Measurements from ENCODE around the gene BATF3. TPM values are rescaled to one million over a fixed set of nuclear protein-coding genes. Genes with fewer than 3 reads are reported as not detected.

The BATF3 gene
- total and polyA plus RNA-seq, 2 donors: 21.6 to 27.2 TPM

DNA sequence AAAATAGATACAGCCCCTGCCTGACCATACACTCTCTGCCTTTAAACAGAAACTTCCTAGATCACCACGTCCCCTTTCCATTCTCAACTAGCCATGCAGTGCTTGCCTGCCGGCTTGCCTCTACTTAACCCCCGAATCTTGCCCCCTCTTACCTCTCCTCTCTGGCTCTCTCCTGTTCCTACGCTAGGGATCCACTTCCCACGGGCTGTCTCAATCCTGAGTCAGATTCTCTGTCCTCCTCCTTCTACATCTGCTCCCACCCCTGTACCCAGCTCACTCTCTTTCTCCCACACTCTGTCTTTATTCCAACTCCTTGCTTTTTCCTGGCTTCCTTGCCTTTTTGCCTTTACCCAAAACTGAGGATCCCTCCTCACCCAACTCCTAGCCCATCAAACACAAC is 61.7 kb downstream of the BATF3 start:
- peak overlapping the region in 1 of 2 donors; percentile 59 for H3K27ac ChIP-seq (ENCODE audit: low read depth in 1 of 2, low read length in 1 of 2)
- no peaks in the 10 kb centered on the region for H3K36me3 ChIP-seq (ENCODE audit: control insufficient read depth in 2 of 2, insufficient read depth in 2 of 2, low read length in 1 of 2)
- H3K4me3 ChIP-seq (ENCODE audit: low read length in 2 of 2): no peak overlapping the region
- DNase-seq (ENCODE audit: low read depth in 6 of 9, low spot score in 9 of 9): no peak
- H3K4me1 ChIP-seq (ENCODE audit: control insufficient read depth in 2 of 2, insufficient read depth in 2 of 2, low read length in 2 of 2): peaks cover 33 to 46% of the 10 kb centered on the region in 2 donors
- H3K27me3 ChIP-seq (ENCODE audit: control insufficient read depth in 2 of 2, insufficient read depth in 1 of 2, low read length in 1 of 2): no peaks in the 10 kb centered on the region
- 92% methylated on average over 5 of the region's 5 CpGs for WGBS
- peaks cover 0 to 3% of the 10 kb centered on the region in 2 donors for H3K9me3 ChIP-seq (ENCODE audit: control insufficient read depth in 2 of 2, insufficient read depth in 1 of 2, low read length in 1 of 2)

Other genes starting within 250 kb of the BATF3 start
- gene ATF3, start 91.1 kb downstream of the BATF3 start, total RNA-seq: 4.4 TPM
- 34.6 TPM for gene ATF3, start 91.1 kb downstream of the BATF3 start, polyA plus RNA-seq
- gene NSL1, start 91.9 kb upstream of the BATF3 start, total RNA-seq: 48.8 TPM
- gene NSL1, start 91.9 kb upstream of the BATF3 start, polyA plus RNA-seq: 23.8 TPM
- 19.1 TPM for gene TATDN3, start 92.1 kb upstream of the BATF3 start, total RNA-seq
- gene TATDN3, start 92.1 kb upstream of the BATF3 start, polyA plus RNA-seq: 19.1 TPM
- 0.33 TPM for gene SPATA45, start 147.8 kb upstream of the BATF3 start, total RNA-seq
- 0.18 TPM for gene SPATA45, start 147.8 kb upstream of the BATF3 start, polyA plus RNA-seq
- gene FLVCR1, start 158.4 kb upstream of the BATF3 start, total RNA-seq: 8.7 TPM
- gene FLVCR1, start 158.4 kb upstream of the BATF3 start, polyA plus RNA-seq: 7.3 TPM